CD1c-positive myeloid dendritic cell (primary cell): ENCODE results near the gene OSTN.

Experiments
- DNase-seq: peaks from one replicate; pipeline ENCODE4 v3.0.0-alpha.2; 2016; ENCODE audit errors: extremely low spot score

The OSTN gene

GRCh38 chr3:191235331-191236314, 36.6 kb downstream of the OSTN start:
- no peak for DNase-seq

DNA sequence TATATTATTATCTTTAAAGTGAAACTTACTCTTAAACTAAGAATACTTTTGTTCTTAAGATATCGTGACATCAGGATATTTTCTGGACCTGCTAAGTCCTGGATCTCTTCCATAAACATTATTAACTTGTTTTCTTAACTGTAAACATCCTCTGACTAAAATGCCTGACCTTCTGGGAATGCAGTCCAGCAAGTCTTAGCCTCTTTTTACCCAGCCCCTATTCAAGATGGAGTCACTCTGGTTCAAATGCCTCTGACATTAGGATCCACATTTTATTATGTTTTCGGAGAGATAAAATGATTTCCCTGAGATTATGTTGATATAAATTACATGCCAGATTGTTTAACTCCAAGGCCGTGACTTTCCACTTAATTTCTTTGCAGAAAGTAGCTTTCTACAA, 37.6 kb downstream of the OSTN start:
- no peak for DNase-seq

GRCh38 chr3:191237047-191237882, 38.2 kb downstream of the OSTN start:
- no peak for DNase-seq

DNA sequence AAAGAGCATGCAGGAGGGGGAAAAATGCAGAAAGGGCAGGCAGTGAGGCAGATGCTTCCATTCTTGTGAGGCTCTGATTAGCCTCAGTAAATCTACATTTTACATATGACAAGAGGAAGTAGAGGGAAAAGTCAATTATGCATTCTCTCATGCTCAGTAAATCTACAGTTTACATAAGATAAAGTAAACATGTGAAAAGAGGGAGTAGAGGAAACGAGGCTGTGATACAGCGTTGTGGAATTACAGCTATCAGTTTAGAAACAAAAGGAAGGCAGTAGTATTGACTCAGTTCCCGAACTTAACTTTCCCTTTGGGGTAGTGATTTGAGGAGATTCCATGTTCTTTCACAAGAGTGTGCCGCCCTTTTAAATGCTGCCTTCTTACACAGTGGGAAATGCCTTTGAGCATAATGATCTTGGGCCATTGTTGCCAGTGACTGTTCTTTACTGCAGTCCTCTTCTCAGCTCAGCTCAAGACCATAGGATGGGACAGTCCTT, 39.3 kb downstream of the OSTN start:
- no peak for DNase-seq

DNA sequence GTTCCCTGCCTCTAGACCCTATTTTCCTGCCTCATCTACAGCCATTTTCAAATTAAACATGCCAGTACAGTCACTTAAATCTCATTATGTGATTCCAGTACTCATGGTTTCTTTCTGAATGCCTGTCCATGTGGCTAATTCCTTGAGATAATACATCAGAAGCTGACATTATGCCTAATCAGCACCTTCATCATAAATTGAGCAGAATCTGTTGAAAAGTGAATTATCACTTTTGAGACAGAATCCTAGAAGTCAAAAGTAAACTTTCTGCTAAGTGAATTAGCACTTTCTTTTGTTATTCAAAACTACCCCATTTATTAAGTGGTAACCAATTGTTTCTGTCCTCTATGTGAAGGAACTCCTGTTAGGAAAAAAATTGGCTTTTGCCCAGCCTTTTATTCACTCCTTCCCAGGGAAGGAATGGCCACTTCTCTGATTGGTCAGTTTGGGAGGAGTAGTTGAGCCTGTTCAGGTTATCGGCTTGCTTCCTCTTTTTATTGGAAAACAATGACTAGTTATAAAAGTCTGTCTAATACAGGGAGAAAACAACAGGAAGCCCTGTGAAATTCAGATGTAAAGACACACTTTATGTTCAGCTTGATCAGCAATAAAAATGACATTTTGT, 40.5 kb downstream of the OSTN start:
- DNase-seq, result peak; percentile 56

DNA sequence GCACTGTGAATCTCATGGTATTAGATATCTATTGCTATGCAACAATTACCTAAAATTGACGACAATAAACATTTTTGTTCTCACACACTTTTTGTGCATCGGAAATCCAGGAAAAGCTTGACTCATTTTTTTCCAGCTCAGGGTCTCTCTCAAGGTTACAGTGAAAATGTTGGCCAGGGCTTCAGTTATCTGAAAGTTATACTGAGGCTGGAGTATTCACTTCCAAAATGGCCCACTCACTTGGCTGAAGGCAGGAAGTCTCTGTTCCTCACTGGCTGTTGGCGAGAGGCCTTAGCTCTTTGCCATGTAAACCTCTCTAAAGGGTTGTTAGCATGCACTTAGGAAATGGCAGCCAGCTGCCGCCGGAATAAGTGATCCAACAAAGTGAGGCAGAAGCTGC, 41.4 kb downstream of the OSTN start:
- DNase-seq, result no peak

- DNase-seq, result peak; percentile 46
Observed at GRCh38 chr3:191244242-191244867, 45.3 kb downstream of the OSTN start.

DNA sequence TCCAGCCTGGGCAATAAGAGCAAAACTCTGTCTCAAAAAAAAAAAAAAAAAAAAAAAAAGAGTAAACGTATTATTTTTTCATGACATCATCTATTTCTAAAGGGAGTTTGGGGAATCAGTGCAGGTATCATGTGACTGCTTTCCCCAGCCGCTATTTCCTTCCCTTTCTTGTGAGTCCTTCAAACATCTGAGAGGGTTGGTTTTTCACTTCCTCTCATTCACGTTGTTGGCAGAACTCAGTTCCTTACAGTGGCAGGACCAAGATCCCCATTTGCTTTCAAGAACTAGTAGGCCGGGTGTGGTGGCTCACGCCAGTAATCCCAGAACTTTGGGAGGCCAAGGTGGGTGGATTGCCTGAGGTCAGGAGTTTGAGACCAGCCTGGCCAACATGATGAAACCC, 47.0 kb downstream of the OSTN start:
- peak; percentile 94 for DNase-seq

DNA sequence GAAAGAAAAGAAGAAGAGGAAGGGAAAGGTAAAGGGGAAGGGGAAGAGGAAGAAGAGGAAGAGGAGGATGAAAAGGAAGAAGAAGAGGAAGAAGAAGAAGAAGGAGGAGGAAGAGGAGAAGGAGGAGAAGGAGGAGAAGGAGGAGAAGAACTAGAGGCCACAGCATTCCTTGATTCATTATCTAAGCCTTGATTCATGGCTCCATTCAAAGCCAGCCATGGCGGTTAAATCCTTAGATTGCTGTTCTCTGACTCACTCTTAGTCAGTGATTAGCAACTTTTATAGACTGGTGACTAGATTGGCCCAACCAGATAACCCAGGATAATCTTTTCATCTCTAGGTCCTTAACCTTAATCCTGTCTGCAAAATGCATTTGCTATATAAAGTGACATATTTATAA, 47.6 kb downstream of the OSTN start:
- DNase-seq, result no peak

- no peak for DNase-seq
Observed at GRCh38 chr3:191253089-191253799, 54.2 kb downstream of the OSTN start.

DNA sequence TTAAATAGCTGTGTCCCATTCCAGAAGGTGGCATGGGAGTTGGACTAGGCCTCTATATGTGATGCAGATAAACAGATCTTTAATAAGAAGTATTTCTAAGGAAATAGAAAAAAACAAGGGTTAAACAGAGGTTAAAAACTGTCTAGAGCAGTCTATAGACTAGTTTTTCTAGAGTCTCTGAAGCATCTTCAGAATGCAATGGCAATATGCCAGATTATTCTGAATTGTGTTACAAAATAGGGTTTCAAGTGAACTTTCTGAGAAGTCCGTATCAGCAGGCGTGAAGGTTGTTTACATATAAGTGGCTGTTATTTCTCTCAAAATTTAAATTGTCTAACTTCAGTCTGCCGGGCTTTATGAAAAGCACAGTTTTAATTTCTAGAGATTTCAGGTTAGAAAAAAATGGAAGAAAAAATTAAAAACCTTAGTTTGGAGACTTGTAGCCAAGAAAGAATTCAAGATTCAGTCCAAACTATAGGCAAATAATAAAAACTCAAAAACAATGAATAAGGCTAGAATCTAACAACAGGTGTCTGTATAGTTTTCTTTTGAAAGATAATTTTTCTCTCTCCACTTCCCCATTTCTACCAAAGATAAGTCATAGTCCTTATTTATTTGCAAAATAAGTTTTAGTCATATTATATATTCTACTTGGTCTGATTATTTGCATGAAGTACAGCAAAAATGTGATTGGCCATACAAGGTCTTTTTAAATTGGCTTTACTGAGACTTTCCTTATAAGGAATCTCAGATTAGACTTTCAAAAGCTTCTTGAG, 55.2 kb downstream of the OSTN start:
- no peak for DNase-seq

DNA sequence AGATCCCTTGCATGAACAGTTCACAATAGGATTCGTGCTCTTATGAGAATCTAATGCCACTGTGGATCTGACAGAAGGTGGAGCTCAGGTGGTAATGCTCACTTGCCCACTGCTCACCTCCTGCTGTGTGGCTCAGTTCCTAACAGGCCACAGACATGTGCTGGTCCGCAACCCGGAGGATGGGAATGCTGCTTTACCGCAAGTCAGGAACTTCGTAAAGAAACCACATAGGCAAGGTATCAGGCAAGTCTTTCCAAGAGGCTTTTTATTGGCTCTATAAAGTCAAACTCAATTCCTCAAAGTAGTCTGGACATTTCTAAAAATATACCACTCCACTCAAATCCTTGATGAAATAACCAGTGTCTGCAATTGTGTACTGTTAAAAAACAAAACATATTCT, 56.1 kb downstream of the OSTN start:
- no peak for DNase-seq

DNA sequence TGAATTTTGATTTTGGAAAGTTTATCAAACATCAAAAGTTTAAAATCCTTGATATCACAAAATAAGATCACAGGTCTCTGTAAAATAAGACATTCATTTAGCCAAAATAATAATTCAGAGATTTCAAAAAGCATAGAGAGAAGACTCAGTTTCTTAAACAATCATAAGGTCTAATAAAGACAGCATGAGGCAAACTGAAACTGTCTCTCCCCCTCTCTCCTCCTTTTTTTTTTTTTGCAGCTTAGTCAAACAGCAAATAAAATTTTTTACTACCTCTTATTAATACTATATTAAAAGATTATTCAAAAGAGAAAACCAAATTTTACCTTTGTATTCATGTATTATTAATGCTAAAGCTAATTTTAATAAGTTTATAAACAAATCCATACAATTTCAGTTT, 57.4 kb downstream of the OSTN start:
- DNase-seq, result no peak

DNA sequence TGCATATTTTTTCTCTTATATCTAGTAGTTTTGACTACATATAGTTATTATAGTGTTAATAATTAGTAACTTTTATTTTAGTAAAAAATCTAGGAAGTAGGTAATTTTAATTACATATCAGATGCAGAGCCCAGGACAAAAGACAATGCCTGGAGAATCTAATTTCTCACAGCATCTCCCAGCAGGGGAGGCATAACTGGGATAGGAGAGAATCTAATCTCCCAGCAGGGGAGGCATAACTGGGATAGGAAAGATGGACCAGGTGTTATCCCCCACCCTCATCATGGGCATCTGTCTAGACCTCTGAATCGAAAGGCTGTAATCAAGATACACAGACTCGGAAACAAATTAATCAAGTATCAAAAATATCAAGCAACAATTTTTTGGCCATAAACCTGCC, 58.2 kb downstream of the OSTN start:
- DNase-seq, result no peak

DNA sequence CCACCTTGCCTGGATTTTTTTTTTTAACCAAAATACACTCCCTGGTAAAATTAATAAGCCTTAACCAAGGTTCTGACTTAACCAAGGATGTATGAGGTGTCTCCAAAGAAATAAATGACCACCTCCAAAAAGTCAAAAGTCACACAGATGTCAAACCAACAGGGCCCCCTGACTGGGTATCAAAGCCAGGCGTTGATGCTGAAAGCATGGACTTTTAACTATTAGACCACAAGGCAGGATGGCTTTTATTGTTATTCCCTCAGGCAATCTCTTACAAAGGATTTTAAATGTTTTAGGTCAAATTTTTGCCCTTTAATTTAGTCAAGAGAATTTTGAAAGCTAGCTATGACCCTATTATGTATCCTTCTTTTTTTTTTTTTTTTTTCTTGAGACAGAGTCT, 60.4 kb downstream of the OSTN start:
- no peak for DNase-seq

DNA sequence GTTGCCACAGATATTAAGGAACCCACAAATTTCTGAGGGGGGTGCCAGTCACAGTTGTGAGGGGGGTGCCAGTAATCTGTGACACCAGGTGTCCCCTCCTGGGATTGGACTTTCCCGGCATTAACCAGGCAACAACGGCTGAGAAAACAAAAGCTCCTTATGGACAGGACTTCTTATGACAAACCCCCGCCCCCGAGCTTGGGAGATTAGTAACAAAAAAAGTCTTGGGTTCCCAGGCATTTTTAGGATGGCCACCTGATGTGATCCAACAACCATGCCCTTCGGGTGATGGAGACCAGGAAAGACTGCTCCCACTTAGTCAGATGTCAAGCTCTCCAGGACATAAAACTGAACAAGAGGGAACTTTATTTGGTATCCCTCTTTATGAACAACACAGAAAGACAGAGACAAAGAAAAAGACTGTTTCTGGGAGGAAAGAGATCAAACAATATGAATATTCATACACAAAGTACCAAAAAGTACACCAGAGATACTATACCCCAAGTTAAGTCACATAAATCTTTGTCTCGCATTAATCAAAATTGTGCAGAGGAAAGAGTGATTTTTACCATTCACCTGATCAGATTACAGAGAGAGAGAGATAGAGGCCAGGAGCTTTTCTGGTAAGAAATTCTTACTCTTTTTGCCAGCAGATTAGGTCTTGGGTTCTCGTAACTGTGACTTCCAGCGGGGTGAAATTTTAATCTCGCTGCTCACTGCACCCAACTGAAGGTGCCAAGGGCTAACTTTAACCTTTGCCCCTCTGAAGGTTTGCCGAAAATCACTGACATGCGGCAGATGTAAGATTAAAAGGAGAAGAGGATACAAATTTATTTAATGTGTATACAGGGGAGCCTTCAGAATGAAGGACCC, 61.6 kb downstream of the OSTN start:
- no peak for DNase-seq

- no peak for DNase-seq
Observed at GRCh38 chr3:191261304-191261638, 62.2 kb downstream of the OSTN start.

- no peak for DNase-seq
Observed at GRCh38 chr3:191262650-191263049, 63.6 kb downstream of the OSTN start.

DNA sequence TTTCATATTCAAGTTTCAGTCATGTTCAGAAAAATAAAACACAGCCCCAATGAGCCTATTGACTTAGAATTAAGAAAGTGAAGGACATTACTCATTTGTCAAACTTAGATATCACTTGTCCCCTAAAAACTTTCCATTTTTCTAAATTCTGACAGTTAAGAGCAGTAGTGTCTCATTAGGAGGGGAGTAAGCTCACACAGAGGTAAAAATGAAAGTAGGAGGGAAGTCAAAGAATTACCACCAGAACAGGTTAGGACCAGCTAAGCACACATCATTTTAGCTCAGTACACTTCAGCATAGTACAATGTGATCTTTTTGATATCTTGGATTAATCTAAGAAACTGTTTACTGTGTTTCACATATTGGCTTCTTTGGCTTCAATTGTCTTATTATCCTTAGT, 64.3 kb downstream of the OSTN start:
- DNase-seq, result no peak
